Loucy (cell line): ENCODE data around the gene MMP20.

Experiments used
- H2AFZ ChIP-seq: fragments of 200-600 bp; sonication (generic); 2 replicates; pipeline ENCODE4 v1.6.0; 2016; ENCODE audit warnings: antibody characterized with exemption, mild to moderate bottlenecking, low read length, moderate library complexity
- H3F3A ChIP-seq: fragments of 200-600 bp; 2 replicates; pipeline ENCODE4 v1.6.0; 2016; ENCODE audit warnings: antibody characterized with exemption, low read depth, mild to moderate bottlenecking
- H3K27me3 ChIP-seq: fragments of 200-600 bp; sonication (generic); 2 replicates; pipeline ENCODE4 v1.6.1; 2014; ENCODE audit warnings: low read length, mild to moderate bottlenecking; ENCODE audit not compliant: insufficient read depth, poor library complexity, severe bottlenecking
- H3K36me3 ChIP-seq: fragments of 200-600 bp; sonication (generic); 2 replicates; pipeline ENCODE4 v1.6.1; 2016; ENCODE audit warnings: low read length; ENCODE audit not compliant: insufficient read depth
- H3K4me1 ChIP-seq: fragments of 200-600 bp; sonication (generic); 2 replicates; pipeline ENCODE4 v1.5.1; 2014; ENCODE audit warnings: low read length, mild to moderate bottlenecking; ENCODE audit not compliant: insufficient read depth, poor library complexity, severe bottlenecking
- H3K4me2 ChIP-seq: fragments of 200-600 bp; sonication (generic); 2 replicates; pipeline ENCODE4 v1.6.0; 2014; ENCODE audit warnings: antibody characterized with exemption, low read length, low read depth, mild to moderate bottlenecking; ENCODE audit not compliant: poor library complexity, severe bottlenecking
- H3K4me3 ChIP-seq: fragments of 200-600 bp; sonication (generic); 2 replicates; pipeline ENCODE4 v1.5.1; 2014; ENCODE audit warnings: low read length, mild to moderate bottlenecking, mixed read lengths; ENCODE audit not compliant: poor library complexity, severe bottlenecking
- H3K79me2 ChIP-seq: fragments of 200-600 bp; sonication (generic); 2 replicates; pipeline ENCODE4 v1.6.1; 2014; ENCODE audit warnings: low read length; ENCODE audit not compliant: insufficient read depth
- H3K9ac ChIP-seq: fragments of 200-600 bp; sonication (generic); 2 replicates; pipeline ENCODE4 v1.6.0; 2014; ENCODE audit warnings: mild to moderate bottlenecking, low read depth, low read length, moderate library complexity; ENCODE audit not compliant: poor library complexity, severe bottlenecking
- H3K9me2 ChIP-seq: fragments of 200-600 bp; sonication (generic); replicated peaks from 2 replicates; pipeline ENCODE4 v1.6.1; 2016; ENCODE audit warnings: low read depth, low read length, mixed read lengths
- H3K9me3 ChIP-seq: fragments of 200-600 bp; sonication (generic); 2 replicates; pipeline ENCODE4 v1.6.1; 2014; ENCODE audit warnings: mild to moderate bottlenecking, antibody characterized with exemption, low read length, low read depth; ENCODE audit not compliant: insufficient read depth
- H4K20me1 ChIP-seq: fragments of 200-600 bp; sonication (generic); 2 replicates; pipeline ENCODE4 v1.6.0; 2014; ENCODE audit warnings: antibody characterized with exemption, low read length, mild to moderate bottlenecking; ENCODE audit not compliant: insufficient read depth, poor library complexity, severe bottlenecking
- EZH2phosphoT487 ChIP-seq: fragments of 200-600 bp; IDR thresholded peaks from 2 replicates; pipeline ENCODE4 v1.6.1; 2018; ENCODE audit warnings: antibody characterized with exemption, mild to moderate bottlenecking, moderate library complexity, borderline replicate concordance
- TF ChIP-seq, protein P1 (sequence below): fragments of 200-600 bp; sonication (generic); conservative IDR thresholded peaks from 2 replicates; pipeline ENCODE4 v1.5.1; 2014; ENCODE audit warnings: mild to moderate bottlenecking, antibody characterized with exemption, low read length

MMP20 gene

GRCh38 chr11:102603091-102603490, 22.0 kb downstream of the MMP20 start:
- no peaks in the 10 kb centered on the region for H3K9me3 ChIP-seq
- peaks cover 22% of the 10 kb centered on the region for H3K4me1 ChIP-seq
- no peaks in the 10 kb centered on the region for H3K9me2 ChIP-seq
- H3K4me3 ChIP-seq = no peak overlapping the region
- no peaks in the 10 kb centered on the region for H3F3A ChIP-seq
- no peak for TF ChIP-seq EZH2phosphoT487
- TF ChIP-seq, protein P1, sequence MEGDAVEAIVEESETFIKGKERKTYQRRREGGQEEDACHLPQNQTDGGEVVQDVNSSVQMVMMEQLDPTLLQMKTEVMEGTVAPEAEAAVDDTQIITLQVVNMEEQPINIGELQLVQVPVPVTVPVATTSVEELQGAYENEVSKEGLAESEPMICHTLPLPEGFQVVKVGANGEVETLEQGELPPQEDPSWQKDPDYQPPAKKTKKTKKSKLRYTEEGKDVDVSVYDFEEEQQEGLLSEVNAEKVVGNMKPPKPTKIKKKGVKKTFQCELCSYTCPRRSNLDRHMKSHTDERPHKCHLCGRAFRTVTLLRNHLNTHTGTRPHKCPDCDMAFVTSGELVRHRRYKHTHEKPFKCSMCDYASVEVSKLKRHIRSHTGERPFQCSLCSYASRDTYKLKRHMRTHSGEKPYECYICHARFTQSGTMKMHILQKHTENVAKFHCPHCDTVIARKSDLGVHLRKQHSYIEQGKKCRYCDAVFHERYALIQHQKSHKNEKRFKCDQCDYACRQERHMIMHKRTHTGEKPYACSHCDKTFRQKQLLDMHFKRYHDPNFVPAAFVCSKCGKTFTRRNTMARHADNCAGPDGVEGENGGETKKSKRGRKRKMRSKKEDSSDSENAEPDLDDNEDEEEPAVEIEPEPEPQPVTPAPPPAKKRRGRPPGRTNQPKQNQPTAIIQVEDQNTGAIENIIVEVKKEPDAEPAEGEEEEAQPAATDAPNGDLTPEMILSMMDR = no peak
- H3K27me3 ChIP-seq = no peaks in the 10 kb centered on the region
- H3K36me3 ChIP-seq = no peaks in the 10 kb centered on the region
- no peak overlapping the region for H2AFZ ChIP-seq
- H4K20me1 ChIP-seq = no peaks in the 10 kb centered on the region
- no peak overlapping the region for H3K9ac ChIP-seq
- no peak overlapping the region for H3K4me2 ChIP-seq
- no peaks in the 10 kb centered on the region for H3K79me2 ChIP-seq

GRCh38 chr11:102600666-102601065, 24.5 kb downstream of the MMP20 start:
- no peaks in the 10 kb centered on the region for H3F3A ChIP-seq
- H4K20me1 ChIP-seq = no peaks in the 10 kb centered on the region
- no peak overlapping the region for H3K4me3 ChIP-seq
- H3K4me1 ChIP-seq = peaks cover 16% of the 10 kb centered on the region
- H3K79me2 ChIP-seq = no peaks in the 10 kb centered on the region
- H3K27me3 ChIP-seq = no peaks in the 10 kb centered on the region
- H3K9me3 ChIP-seq = no peaks in the 10 kb centered on the region
- H3K4me2 ChIP-seq = no peak overlapping the region
- TF ChIP-seq, protein P1 = no peak
- no peak for TF ChIP-seq EZH2phosphoT487
- H3K36me3 ChIP-seq = no peaks in the 10 kb centered on the region
- H3K9me2 ChIP-seq = no peaks in the 10 kb centered on the region
- no peak overlapping the region for H2AFZ ChIP-seq
- H3K9ac ChIP-seq = no peak overlapping the region

- Histone ChIP-seq H3F3A (no peaks in the 10 kb centered on the region), H3K4me1 (peaks cover 12% of the 10 kb centered on the region), H2AFZ (no peak overlapping the region), H3K4me2 (peak overlapping the region; percentile 10), H3K9me2 (no peaks in the 10 kb centered on the region), H3K79me2 (no peaks in the 10 kb centered on the region), H3K9me3 (no peaks in the 10 kb centered on the region), H3K36me3 (no peaks in the 10 kb centered on the region), H3K4me3 (no peak overlapping the region), H4K20me1 (no peaks in the 10 kb centered on the region), H3K27me3 (no peaks in the 10 kb centered on the region), H3K9ac (no peak overlapping the region)
- TF ChIP-seq, protein P1 = no peak
- TF ChIP-seq EZH2phosphoT487 = no peak
Measured at GRCh38 chr11:102599642-102600261, 25.4 kb downstream of the MMP20 start.
